ENCODE measurements around the gene ZNF688.
"Not testable (repeated sequence)": the region's sequence is repeated elsewhere in the genome, so short reads cannot be mapped to it uniquely, and the experiment has no call there.

Gene ZNF688

GRCh38 chr16:30571445-30572322 is at the start of gene ZNF688:
Gene ZNF688 (minus strand): TSS chr16:30571714. CDS start chr16:30571629, 85 bp downstream.
- peak; percentile 99 for DNase-seq

GRCh38 chr16:30620169-30620568 is 48.7 kb upstream of the ZNF688 start:
- DNase-seq: no peak

GRCh38 chr16:30619638-30620037 is 48.1 kb upstream of the ZNF688 start:
- no peak for DNase-seq

GRCh38 chr16:30619202-30619601 is 47.7 kb upstream of the ZNF688 start:
- DNase-seq: no peak

- no peak for DNase-seq
Measured at GRCh38 chr16:30615358-30616091, 44.0 kb upstream of the ZNF688 start.

- peak; percentile 92 for DNase-seq
Measured at GRCh38 chr16:30609926-30610839, 38.7 kb upstream of the ZNF688 start, which contains the start of gene ZNF689. Gene ZNF689 (minus strand): TSS chr16:30610389. CDS start chr16:30610041, 348 bp downstream.

- no peak for DNase-seq
Measured at GRCh38 chr16:30609002-30609925, 37.8 kb upstream of the ZNF688 start.

GRCh38 chr16:30606004-30606403 is 34.5 kb upstream of the ZNF688 start:
- no peak for DNase-seq

- DNase-seq: no peak
Measured at GRCh38 chr16:30605158-30605557, 33.6 kb upstream of the ZNF688 start.

GRCh38 chr16:30604316-30604947 is 32.9 kb upstream of the ZNF688 start:
- DNase-seq: no peak

GRCh38 chr16:30603945-30604315 is 32.4 kb upstream of the ZNF688 start:
- DNase-seq: no peak

- DNase-seq: no peak
Measured at GRCh38 chr16:30602616-30603277, 31.2 kb upstream of the ZNF688 start.

- no peak for DNase-seq
Measured at GRCh38 chr16:30601966-30602365, 30.5 kb upstream of the ZNF688 start.

- no peak for DNase-seq
Measured at GRCh38 chr16:30600929-30601328, 29.4 kb upstream of the ZNF688 start.

GRCh38 chr16:30600215-30600614 is 28.7 kb upstream of the ZNF688 start:
- DNase-seq: no peak

- DNase-seq: no peak
Measured at GRCh38 chr16:30592871-30593270, 21.4 kb upstream of the ZNF688 start.

- not testable (repeated sequence) for DNase-seq
Measured at GRCh38 chr16:30590869-30591268, 19.4 kb upstream of the ZNF688 start.

- DNase-seq: not testable (repeated sequence)
Measured at GRCh38 chr16:30589582-30589981, 18.1 kb upstream of the ZNF688 start.

GRCh38 chr16:30588651-30589050 is 17.1 kb upstream of the ZNF688 start:
- DNase-seq: no peak

GRCh38 chr16:30585400-30586191 is 14.1 kb upstream of the ZNF688 start, which contains the start of gene ZNF785:
Gene ZNF785 (minus strand): TSS chr16:30585697. CDS start chr16:30585611, 86 bp downstream.
- DNase-seq: peak; percentile 99

All from NCI-H226 (cell line).